HepG2 (cell line): ENCODE measurements around the gene TMEM38B. TPM values are rescaled to one million over a fixed set of nuclear protein-coding genes. Genes with fewer than 3 reads are reported as not detected.

Source experiments
- ELF1 ChIP-seq: sonication (generic); formaldehyde crosslinking; IDR thresholded peaks from 2 replicates; pipeline ENCODE4 v1.4.0; 2020; ENCODE audit warnings: missing genetic modification reagents
- FOXK1 ChIP-seq: sonication (generic); formaldehyde crosslinking; IDR thresholded peaks from 2 replicates; pipeline ENCODE4 v1.4.0; 2020; ENCODE audit warnings: low read depth, missing genetic modification reagents, borderline replicate concordance
- FOXM1 ChIP-seq: sonication (generic); formaldehyde crosslinking; IDR thresholded peaks from 2 replicates; pipeline ENCODE4 v1.5.0; 2020; ENCODE audit warnings: missing genetic modification reagents
- GATA4 ChIP-seq: sonication (generic); IDR thresholded peaks from 2 replicates; pipeline ENCODE4 v1.6.1; 2016; ENCODE audit warnings: antibody characterized with exemption, low read depth, borderline replicate concordance
- HOXA3 ChIP-seq: sonication (generic); formaldehyde crosslinking; IDR thresholded peaks from 2 replicates; pipeline ENCODE4 v1.5.0; 2020; ENCODE audit warnings: missing genetic modification reagents
- ISL2 ChIP-seq: sonication (generic); formaldehyde crosslinking; IDR thresholded peaks from 2 replicates; pipeline ENCODE4 v1.5.0; 2020; ENCODE audit warnings: missing genetic modification reagents
- JUNB ChIP-seq: sonication (generic); formaldehyde crosslinking; IDR thresholded peaks from 2 replicates; pipeline ENCODE4 v1.8.0; 2022; ENCODE audit warnings: missing genetic modification reagents, mild to moderate bottlenecking, borderline replicate concordance
- KAT8 ChIP-seq: IDR thresholded peaks from 2 replicates; pipeline ENCODE4 v1.6.1; 2016; ENCODE audit warnings: missing genetic modification reagents, missing compliant biosample characterization
- KDM6A ChIP-seq: IDR thresholded peaks from 2 replicates; pipeline ENCODE4 v1.6.1; 2016; ENCODE audit warnings: low read depth
- LCORL ChIP-seq, 2 experiments: fragments of 450-650 bp in 1 of 2; sonication (generic) in 1 of 2; formaldehyde crosslinking in 1 of 2; IDR thresholded peaks; 2 replicates each; pipeline versions ENCODE4 v1.5.0 to v1.6.1; 2017 to 2020; ENCODE audit warnings: antibody characterized with exemption in 1 of 2, missing genetic modification reagents in 1 of 2
- MATR3 ChIP-seq: sonication (generic); formaldehyde crosslinking; IDR thresholded peaks from 2 replicates; pipeline ENCODE4 v1.4.0; 2020; ENCODE audit warnings: missing genetic modification reagents
- MED1 ChIP-seq: sonication (generic); formaldehyde crosslinking; IDR thresholded peaks from 2 replicates; pipeline ENCODE4 v1.4.0; 2020; ENCODE audit warnings: missing genetic modification reagents
- PRMT3 ChIP-seq: sonication (generic); formaldehyde crosslinking; IDR thresholded peaks from 2 replicates; pipeline ENCODE4 v1.8.1; 2022; ENCODE audit warnings: low read depth, mild to moderate bottlenecking, moderate library complexity, missing genetic modification reagents, borderline replicate concordance
- RXRA ChIP-seq: sonication (generic); formaldehyde crosslinking; IDR thresholded peaks from 2 replicates; pipeline ENCODE4 v1.5.1; 2020; ENCODE audit warnings: missing genetic modification reagents
- ZNF20 ChIP-seq: sonication (generic); formaldehyde crosslinking; IDR thresholded peaks from 2 replicates; pipeline ENCODE4 v1.4.0; 2020; ENCODE audit warnings: mild to moderate bottlenecking, moderate library complexity, missing genetic modification reagents
- ZNF207 ChIP-seq: fragments of 450-650 bp; IDR thresholded peaks from 2 replicates; pipeline ENCODE4 v1.6.1; 2016; ENCODE audit warnings: antibody characterized with exemption, borderline replicate concordance
- ZNF350 ChIP-seq: sonication (generic); formaldehyde crosslinking; IDR thresholded peaks from 2 replicates; pipeline ENCODE4 v1.4.0; 2020; ENCODE audit warnings: mild to moderate bottlenecking, low read depth, missing genetic modification reagents, borderline replicate concordance
- ZNF543 ChIP-seq: sonication (generic); formaldehyde crosslinking; IDR thresholded peaks from 2 replicates; pipeline ENCODE4 v1.4.0; 2020; ENCODE audit warnings: mild to moderate bottlenecking, missing genetic modification reagents
- ZNF780A ChIP-seq: sonication (generic); formaldehyde crosslinking; IDR thresholded peaks from 2 replicates; pipeline ENCODE4 v1.8.0; 2022; ENCODE audit warnings: mild to moderate bottlenecking, missing genetic modification reagents, moderate library complexity
- polyA plus RNA-seq, 8 experiments: library from polyadenylated mRNA; depleted of rRNA in 3 of 8; stranded (reverse) in 7 of 8; unstranded in 1 of 8; fragments of >200 nt; fragmentation: Illumina TruSeq in 4 of 8; extraction: Trizol in 4 of 8; gene quantifications; 2 replicates each; pipeline versions ENCODE4 v1.2.1 to v1.2.3, GENCODE V29; 2011 to 2016; ENCODE audit warnings: low read depth in 4 of 8, missing spikeins in 1 of 8, mixed read lengths in 1 of 8; ENCODE audit not compliant: insufficient read depth in 1 of 8
- total RNA-seq, 5 experiments: library from RNA; depleted of rRNA; stranded (reverse); fragments of >200 nt; fragmentation: Illumina TruSeq; extraction: Trizol; gene quantifications; 2 replicates each; pipeline ENCODE4 v1.2.3, GENCODE V29; 2016; ENCODE audit warnings: low read depth in 1 of 5
- TF ChIP-seq, protein P1 (sequence below): sonication (generic); formaldehyde crosslinking; IDR thresholded peaks from 2 replicates; pipeline ENCODE4 v1.4.0; 2020; ENCODE audit warnings: missing genetic modification reagents
- TF ChIP-seq, protein P2 (sequence below): sonication (generic); formaldehyde crosslinking; IDR thresholded peaks from 2 replicates; pipeline ENCODE4 v1.5.0; 2020; ENCODE audit warnings: missing genetic modification reagents, mild to moderate bottlenecking, borderline replicate concordance
- TF ChIP-seq, protein P3 (sequence below): sonication (generic); formaldehyde crosslinking; IDR thresholded peaks from 2 replicates; pipeline ENCODE4 v1.4.0; 2020; ENCODE audit warnings: missing genetic modification reagents

TMEM38B gene
- total and polyA plus RNA-seq, 2 of the 13 experiments (the other 11 are each of a cell fraction or from before 2014, with no cell fraction given) = 13.4 to 32.4 TPM

DNA sequence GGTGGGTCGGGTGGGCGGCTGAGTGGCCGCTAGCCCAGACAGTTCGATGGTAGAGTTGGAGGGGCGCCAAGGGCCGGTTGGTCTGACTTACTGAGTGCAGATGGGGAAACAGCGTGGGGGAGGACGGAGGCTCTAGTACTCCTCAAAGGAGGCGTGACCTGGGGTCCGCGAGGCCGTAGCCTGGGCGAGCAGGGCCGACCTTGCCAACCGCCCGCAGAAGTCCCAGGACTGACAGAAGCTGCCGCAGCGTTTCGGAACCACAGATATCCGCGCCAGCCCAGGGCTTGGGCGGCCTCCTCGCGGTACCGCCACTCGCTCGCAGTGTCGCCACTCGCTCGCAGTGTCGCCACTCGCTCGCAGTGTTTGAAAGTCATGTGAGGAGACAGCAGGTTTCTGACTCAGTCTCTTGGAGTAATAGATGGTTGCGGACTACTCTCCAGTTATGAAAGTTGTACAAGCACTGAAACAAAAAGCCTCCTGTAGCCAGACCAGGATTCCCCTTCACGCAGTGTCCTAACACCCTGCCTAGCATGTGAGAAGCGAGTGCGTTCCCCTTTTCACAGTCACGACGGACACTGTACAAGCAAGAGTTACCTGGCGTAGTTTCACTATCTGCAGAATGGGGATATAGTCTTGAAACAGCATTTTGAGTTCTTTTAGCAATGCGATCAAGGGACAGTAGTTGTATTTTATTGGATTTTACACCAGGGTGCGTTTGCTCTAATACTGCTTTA is 674 bp downstream of the TMEM38B start (continued):
- TF ChIP-seq, protein P1, sequence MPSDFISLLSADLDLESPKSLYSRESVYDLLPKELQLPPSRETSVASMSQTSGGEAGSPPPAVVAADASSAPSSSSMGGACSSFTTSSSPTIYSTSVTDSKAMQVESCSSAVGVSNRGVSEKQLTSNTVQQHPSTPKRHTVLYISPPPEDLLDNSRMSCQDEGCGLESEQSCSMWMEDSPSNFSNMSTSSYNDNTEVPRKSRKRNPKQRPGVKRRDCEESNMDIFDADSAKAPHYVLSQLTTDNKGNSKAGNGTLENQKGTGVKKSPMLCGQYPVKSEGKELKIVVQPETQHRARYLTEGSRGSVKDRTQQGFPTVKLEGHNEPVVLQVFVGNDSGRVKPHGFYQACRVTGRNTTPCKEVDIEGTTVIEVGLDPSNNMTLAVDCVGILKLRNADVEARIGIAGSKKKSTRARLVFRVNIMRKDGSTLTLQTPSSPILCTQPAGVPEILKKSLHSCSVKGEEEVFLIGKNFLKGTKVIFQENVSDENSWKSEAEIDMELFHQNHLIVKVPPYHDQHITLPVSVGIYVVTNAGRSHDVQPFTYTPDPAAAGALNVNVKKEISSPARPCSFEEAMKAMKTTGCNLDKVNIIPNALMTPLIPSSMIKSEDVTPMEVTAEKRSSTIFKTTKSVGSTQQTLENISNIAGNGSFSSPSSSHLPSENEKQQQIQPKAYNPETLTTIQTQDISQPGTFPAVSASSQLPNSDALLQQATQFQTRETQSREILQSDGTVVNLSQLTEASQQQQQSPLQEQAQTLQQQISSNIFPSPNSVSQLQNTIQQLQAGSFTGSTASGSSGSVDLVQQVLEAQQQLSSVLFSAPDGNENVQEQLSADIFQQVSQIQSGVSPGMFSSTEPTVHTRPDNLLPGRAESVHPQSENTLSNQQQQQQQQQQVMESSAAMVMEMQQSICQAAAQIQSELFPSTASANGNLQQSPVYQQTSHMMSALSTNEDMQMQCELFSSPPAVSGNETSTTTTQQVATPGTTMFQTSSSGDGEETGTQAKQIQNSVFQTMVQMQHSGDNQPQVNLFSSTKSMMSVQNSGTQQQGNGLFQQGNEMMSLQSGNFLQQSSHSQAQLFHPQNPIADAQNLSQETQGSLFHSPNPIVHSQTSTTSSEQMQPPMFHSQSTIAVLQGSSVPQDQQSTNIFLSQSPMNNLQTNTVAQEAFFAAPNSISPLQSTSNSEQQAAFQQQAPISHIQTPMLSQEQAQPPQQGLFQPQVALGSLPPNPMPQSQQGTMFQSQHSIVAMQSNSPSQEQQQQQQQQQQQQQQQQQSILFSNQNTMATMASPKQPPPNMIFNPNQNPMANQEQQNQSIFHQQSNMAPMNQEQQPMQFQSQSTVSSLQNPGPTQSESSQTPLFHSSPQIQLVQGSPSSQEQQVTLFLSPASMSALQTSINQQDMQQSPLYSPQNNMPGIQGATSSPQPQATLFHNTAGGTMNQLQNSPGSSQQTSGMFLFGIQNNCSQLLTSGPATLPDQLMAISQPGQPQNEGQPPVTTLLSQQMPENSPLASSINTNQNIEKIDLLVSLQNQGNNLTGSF (CRISPR knock-in tag) = no peak
- TF ChIP-seq, protein P2, sequence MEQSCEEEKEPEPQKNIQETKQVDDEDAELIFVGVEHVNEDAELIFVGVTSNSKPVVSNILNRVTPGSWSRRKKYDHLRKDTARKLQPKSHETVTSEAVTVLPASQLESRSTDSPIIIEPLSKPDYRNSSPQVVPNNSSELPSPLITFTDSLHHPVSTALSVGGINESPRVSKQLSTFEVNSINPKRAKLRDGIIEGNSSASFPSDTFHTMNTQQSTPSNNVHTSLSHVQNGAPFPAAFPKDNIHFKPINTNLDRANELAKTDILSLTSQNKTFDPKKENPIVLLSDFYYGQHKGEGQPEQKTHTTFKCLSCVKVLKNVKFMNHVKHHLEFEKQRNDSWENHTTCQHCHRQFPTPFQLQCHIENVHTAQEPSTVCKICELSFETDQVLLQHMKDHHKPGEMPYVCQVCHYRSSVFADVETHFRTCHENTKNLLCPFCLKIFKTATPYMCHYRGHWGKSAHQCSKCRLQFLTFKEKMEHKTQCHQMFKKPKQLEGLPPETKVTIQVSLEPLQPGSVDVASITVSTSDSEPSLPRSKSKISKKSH (CRISPR knock-in tag) = peak; percentile 63; the same call in 1 of the 2 replicates
- TF ChIP-seq MED1 (CRISPR knock-in tag) = 0 out of 2 replicates have a peak, but pooled peaks have one; percentile 5
- no peak for TF ChIP-seq ZNF20
- TF ChIP-seq ZNF350 (CRISPR knock-in tag) = peak; percentile 62; the same call in 1 of the 2 replicates
- TF ChIP-seq ELF1 (CRISPR knock-in tag) = no peak
- TF ChIP-seq ZNF543 (CRISPR knock-in tag) = no peak
- TF ChIP-seq, protein P3, sequence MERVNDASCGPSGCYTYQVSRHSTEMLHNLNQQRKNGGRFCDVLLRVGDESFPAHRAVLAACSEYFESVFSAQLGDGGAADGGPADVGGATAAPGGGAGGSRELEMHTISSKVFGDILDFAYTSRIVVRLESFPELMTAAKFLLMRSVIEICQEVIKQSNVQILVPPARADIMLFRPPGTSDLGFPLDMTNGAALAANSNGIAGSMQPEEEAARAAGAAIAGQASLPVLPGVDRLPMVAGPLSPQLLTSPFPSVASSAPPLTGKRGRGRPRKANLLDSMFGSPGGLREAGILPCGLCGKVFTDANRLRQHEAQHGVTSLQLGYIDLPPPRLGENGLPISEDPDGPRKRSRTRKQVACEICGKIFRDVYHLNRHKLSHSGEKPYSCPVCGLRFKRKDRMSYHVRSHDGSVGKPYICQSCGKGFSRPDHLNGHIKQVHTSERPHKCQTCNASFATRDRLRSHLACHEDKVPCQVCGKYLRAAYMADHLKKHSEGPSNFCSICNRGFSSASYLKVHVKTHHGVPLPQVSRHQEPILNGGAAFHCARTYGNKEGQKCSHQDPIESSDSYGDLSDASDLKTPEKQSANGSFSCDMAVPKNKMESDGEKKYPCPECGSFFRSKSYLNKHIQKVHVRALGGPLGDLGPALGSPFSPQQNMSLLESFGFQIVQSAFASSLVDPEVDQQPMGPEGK (CRISPR knock-in tag) = no peak
- TF ChIP-seq KDM6A (CRISPR knock-in tag) = no peak
- no peak for TF ChIP-seq JUNB (CRISPR knock-in tag)
- no peak for TF ChIP-seq GATA4
- peak; percentile 24 for TF ChIP-seq HOXA3
- TF ChIP-seq RXRA (CRISPR knock-in tag) = peak; percentile 18; the same call in 1 of the 2 replicates
- TF ChIP-seq FOXM1 (CRISPR knock-in tag) = no peak
- TF ChIP-seq ZNF207 = no peak
- TF ChIP-seq KAT8 = no peak
- TF ChIP-seq FOXK1 (CRISPR knock-in tag) = 0 out of 2 replicates have a peak, but pooled peaks have one; percentile 5
- no peak for TF ChIP-seq MATR3 (CRISPR knock-in tag)
- TF ChIP-seq PRMT3 (CRISPR knock-in tag) = no peak
- no peak for TF ChIP-seq ZNF780A (CRISPR knock-in tag)
- TF ChIP-seq ISL2 (CRISPR knock-in tag) = 0 out of 2 replicates have a peak, but pooled peaks have one; percentile 20
- no peak for TF ChIP-seq LCORL (IDR thresholded peaks at IDR 0.05)
- 0 out of 2 replicates have a peak, but pooled peaks have one; percentile 22 for TF ChIP-seq LCORL (CRISPR knock-in tag; IDR thresholded peaks at IDR 0.05)
